ENCODE data around the gene ESM1.

ESM1 gene

GRCh38 chr5:54986269-54986654 is 869 bp upstream of the ESM1 start:
- no peak for DNase-seq (ENCODE audit: low read depth in 3 of 3)

GRCh38 chr5:54981928-54982327 is 3.5 kb downstream of the ESM1 start:
- no peak for DNase-seq (ENCODE audit: low read depth in 3 of 3)

- no peak for DNase-seq (ENCODE audit: low read depth in 3 of 3)
These were observed 9.7 kb downstream of the ESM1 start for GRCh38 chr5:54975701-54976100.

GRCh38 chr5:54969856-54970828 is 15.3 kb downstream of the ESM1 start:
- no peak for DNase-seq (ENCODE audit: low read depth in 3 of 3)

- DNase-seq (ENCODE audit: low read depth in 3 of 3) = no peak
These were observed 16.2 kb downstream of the ESM1 start for GRCh38 chr5:54969242-54969641.

- DNase-seq (ENCODE audit: low read depth in 3 of 3) = no peak
These were observed 19.6 kb downstream of the ESM1 start for GRCh38 chr5:54965806-54966205.

GRCh38 chr5:54964405-54964804 is 21.0 kb downstream of the ESM1 start:
- DNase-seq (ENCODE audit: low read depth in 3 of 3) = no peak

GRCh38 chr5:54959673-54960418 is 25.5 kb downstream of the ESM1 start:
- DNase-seq (ENCODE audit: low read depth in 3 of 3) = no peak

- no peak for DNase-seq (ENCODE audit: low read depth in 3 of 3)
These were observed 28.5 kb downstream of the ESM1 start for GRCh38 chr5:54956922-54957321.

- DNase-seq (ENCODE audit: low read depth in 3 of 3) = no peak
These were observed 38.2 kb downstream of the ESM1 start for GRCh38 chr5:54947187-54947586.

GRCh38 chr5:54946306-54946819 is 39.0 kb downstream of the ESM1 start:
- no peak for DNase-seq (ENCODE audit: low read depth in 3 of 3)

GRCh38 chr5:54944364-54944763 is 41.0 kb downstream of the ESM1 start:
- peak in 2 of 3 experiments; percentile 0 to 21 for DNase-seq (ENCODE audit: low read depth in 3 of 3)

GRCh38 chr5:54942064-54942778 is 43.2 kb downstream of the ESM1 start:
- no peak for DNase-seq (ENCODE audit: low read depth in 3 of 3)

GRCh38 chr5:54936201-54936600 is 49.2 kb downstream of the ESM1 start:
- no peak for DNase-seq (ENCODE audit: low read depth in 3 of 3)

GRCh38 chr5:54932789-54933188 is 52.6 kb downstream of the ESM1 start:
- DNase-seq (ENCODE audit: low read depth in 3 of 3) = no peak

GRCh38 chr5:54930736-54931135 is 54.7 kb downstream of the ESM1 start:
- no peak for DNase-seq (ENCODE audit: low read depth in 3 of 3)

Measured in stimulated activated CD4-positive, alpha-beta T cell treated with anti-CD3 and anti-CD28 coated beads, TNF-alpha, amount 100 ng/mL, for 4 hours (primary cell).